Neural progenitor cell (in vitro differentiated cells): Measurements from ENCODE around the gene OTUD5.

Experiments
- EZH2phosphoT487 ChIP-seq: fragments of 200-600 bp; sonication (generic); IDR thresholded peaks from 2 replicates; pipeline ENCODE4 v1.6.1; 2017; ENCODE audit warnings: antibody characterized with exemption
- TF ChIP-seq, protein P1 (sequence below): fragments of 200-600 bp; sonication (generic); IDR thresholded peaks from 2 replicates; pipeline ENCODE4 v1.5.1; 2017; ENCODE audit warnings: antibody characterized with exemption, mild to moderate bottlenecking

DNA sequence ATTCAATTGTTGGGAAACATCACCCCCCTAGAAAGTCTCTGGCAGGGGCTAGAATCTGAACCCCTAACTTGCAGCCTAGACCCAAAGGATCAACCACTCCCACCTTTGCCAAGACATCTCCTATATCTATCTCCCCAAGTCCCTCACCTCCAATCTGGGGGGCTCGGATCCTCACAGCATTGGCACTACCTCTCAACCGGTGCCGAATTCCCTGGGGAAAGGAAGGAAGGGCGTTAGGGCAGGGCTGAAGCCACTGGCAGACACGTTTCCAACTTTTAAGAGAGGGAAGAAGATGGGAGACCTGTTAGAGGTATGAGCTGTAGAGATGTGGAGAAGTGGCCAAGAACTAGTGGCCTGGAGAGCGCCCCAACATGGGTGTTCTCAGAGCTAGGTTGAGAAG is 62.5 kb downstream of the OTUD5 start:
- TF ChIP-seq, protein P1, sequence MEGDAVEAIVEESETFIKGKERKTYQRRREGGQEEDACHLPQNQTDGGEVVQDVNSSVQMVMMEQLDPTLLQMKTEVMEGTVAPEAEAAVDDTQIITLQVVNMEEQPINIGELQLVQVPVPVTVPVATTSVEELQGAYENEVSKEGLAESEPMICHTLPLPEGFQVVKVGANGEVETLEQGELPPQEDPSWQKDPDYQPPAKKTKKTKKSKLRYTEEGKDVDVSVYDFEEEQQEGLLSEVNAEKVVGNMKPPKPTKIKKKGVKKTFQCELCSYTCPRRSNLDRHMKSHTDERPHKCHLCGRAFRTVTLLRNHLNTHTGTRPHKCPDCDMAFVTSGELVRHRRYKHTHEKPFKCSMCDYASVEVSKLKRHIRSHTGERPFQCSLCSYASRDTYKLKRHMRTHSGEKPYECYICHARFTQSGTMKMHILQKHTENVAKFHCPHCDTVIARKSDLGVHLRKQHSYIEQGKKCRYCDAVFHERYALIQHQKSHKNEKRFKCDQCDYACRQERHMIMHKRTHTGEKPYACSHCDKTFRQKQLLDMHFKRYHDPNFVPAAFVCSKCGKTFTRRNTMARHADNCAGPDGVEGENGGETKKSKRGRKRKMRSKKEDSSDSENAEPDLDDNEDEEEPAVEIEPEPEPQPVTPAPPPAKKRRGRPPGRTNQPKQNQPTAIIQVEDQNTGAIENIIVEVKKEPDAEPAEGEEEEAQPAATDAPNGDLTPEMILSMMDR, result no peak
- no peak for TF ChIP-seq EZH2phosphoT487
